Uterus (tissue), 2 donors: Measurements from ENCODE around the gene FAM3C.

Experiments
- POLR2A ChIP-seq, 2 donors: fragments of 450-650 bp; IDR thresholded peaks; one replicate each; pipeline ENCODE4 v1.6.1; 2016; ENCODE audit warnings: antibody characterized with exemption in 2 of 2, mild to moderate bottlenecking in 1 of 2, moderate library complexity in 1 of 2
- TF ChIP-seq, protein P1 (sequence below), 4 experiments: fragments of 200-600 bp in 2 of 4; fragments of 450-650 bp in 2 of 4; sonication (generic) in 2 of 4; IDR thresholded peaks; one replicate each; pipeline ENCODE4 v1.5.1; 2016 to 2019; ENCODE audit warnings: antibody characterized with exemption in 4 of 4, mild to moderate bottlenecking in 2 of 4, moderate library complexity in 1 of 4

GRCh38 chr7:121402701-121403100 is 6.6 kb upstream of the FAM3C start:
- TF ChIP-seq, protein P1, sequence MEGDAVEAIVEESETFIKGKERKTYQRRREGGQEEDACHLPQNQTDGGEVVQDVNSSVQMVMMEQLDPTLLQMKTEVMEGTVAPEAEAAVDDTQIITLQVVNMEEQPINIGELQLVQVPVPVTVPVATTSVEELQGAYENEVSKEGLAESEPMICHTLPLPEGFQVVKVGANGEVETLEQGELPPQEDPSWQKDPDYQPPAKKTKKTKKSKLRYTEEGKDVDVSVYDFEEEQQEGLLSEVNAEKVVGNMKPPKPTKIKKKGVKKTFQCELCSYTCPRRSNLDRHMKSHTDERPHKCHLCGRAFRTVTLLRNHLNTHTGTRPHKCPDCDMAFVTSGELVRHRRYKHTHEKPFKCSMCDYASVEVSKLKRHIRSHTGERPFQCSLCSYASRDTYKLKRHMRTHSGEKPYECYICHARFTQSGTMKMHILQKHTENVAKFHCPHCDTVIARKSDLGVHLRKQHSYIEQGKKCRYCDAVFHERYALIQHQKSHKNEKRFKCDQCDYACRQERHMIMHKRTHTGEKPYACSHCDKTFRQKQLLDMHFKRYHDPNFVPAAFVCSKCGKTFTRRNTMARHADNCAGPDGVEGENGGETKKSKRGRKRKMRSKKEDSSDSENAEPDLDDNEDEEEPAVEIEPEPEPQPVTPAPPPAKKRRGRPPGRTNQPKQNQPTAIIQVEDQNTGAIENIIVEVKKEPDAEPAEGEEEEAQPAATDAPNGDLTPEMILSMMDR (IDR thresholded peaks at IDR 0.05): no peak
- no peak for TF ChIP-seq POLR2A (IDR thresholded peaks at IDR 0.05)
